ENCODE data around the gene DOCK10.

- no peak for TF ChIP-seq POLR2A (IDR thresholded peaks at IDR 0.05; ENCODE audit: extremely low read depth, insufficient read length)
- TF ChIP-seq CTCF (IDR thresholded peaks at IDR 0.05; ENCODE audit: low read depth, low read length), result no peak
- no peak for TF ChIP-seq MYC (IDR thresholded peaks at IDR 0.05; ENCODE audit: low read depth, low read length)
Observed at GRCh38 chr2:224885836-224886547, 156.3 kb downstream of the DOCK10 start.
